H1 (cell line): ENCODE results near the gene SAP30L.

Source experiments
- CEBPB ChIP-seq: IDR thresholded peaks from 2 replicates; pipeline ENCODE4 v1.6.1; 2012; ENCODE audit warnings: low read depth, low read length
- CTCF ChIP-seq, 3 experiments: IDR thresholded peaks; 1 replicate in 2 of 3; 2 replicates in 1 of 3; pipeline versions ENCODE4 v1.5.1 to v1.6.1; 2011; ENCODE audit warnings: low read length in 3 of 3, mild to moderate bottlenecking in 3 of 3, inconsistent platforms in 2 of 3, low read depth in 1 of 3, moderate library complexity in 1 of 3; ENCODE audit not compliant: insufficient read depth in 1 of 3; ENCODE audit errors: control extremely low read depth in 1 of 3
- E2F6 ChIP-seq: IDR thresholded peaks from 2 replicates; pipeline ENCODE4 v1.6.1; 2012; ENCODE audit warnings: inconsistent platforms
- HDAC6 ChIP-seq: IDR thresholded peaks from one replicate; pipeline ENCODE4 v1.7.1; 2012; ENCODE audit warnings: low read depth, mild to moderate bottlenecking, inconsistent platforms, low read length, moderate library complexity
- POLR2AphosphoS5 ChIP-seq: IDR thresholded peaks from 2 replicates; pipeline ENCODE4 v1.6.1; 2011; ENCODE audit warnings: low read depth, low read length

GRCh38 chr5:154444556-154445421 is 1.0 kb upstream of the SAP30L start:
- no peak for TF ChIP-seq CEBPB
- no peak for TF ChIP-seq HDAC6
- TF ChIP-seq POLR2AphosphoS5, result no peak
- no peak for TF ChIP-seq CTCF (IDR thresholded peaks at IDR 0.05; ENCODE audit: control extremely low read depth in 1 of 3, insufficient read depth in 1 of 3, low read depth in 1 of 3, low read length in 3 of 3)
- no peak for TF ChIP-seq E2F6
